ENCODE data around the gene TBX21.

TBX21 gene

GRCh38 chr17:47694581-47695428, 38.2 kb upstream of the TBX21 start:
- no peak for DNase-seq (ENCODE audit: low read depth)
- TF ChIP-seq CTCF (IDR thresholded peaks at IDR 0.05; ENCODE audit: insufficient read depth, low read depth, low read length, missing control alignments) = no peak
- peak overlapping the region; percentile 48 for H3K4me3 ChIP-seq (ENCODE audit: low read depth, low read length)

- no peak for DNase-seq (ENCODE audit: low read depth)
- no peak for TF ChIP-seq CTCF (IDR thresholded peaks at IDR 0.05; ENCODE audit: insufficient read depth, low read depth, low read length, missing control alignments)
- no peak overlapping the region for H3K4me3 ChIP-seq (ENCODE audit: low read depth, low read length)
Observed at GRCh38 chr17:47695429-47696376, 37.3 kb upstream of the TBX21 start.

- DNase-seq (ENCODE audit: low read depth) = no peak
- no peak for TF ChIP-seq CTCF (IDR thresholded peaks at IDR 0.05; ENCODE audit: insufficient read depth, low read depth, low read length, missing control alignments)
- no peak overlapping the region for H3K4me3 ChIP-seq (ENCODE audit: low read depth, low read length)
Observed at GRCh38 chr17:47696717-47697642, 36.1 kb upstream of the TBX21 start.

- no peak for TF ChIP-seq CTCF (IDR thresholded peaks at IDR 0.05; ENCODE audit: insufficient read depth, low read depth, low read length, missing control alignments)
- no peak for DNase-seq (ENCODE audit: low read depth)
- H3K4me3 ChIP-seq (ENCODE audit: low read depth, low read length) = no peak overlapping the region
Observed at GRCh38 chr17:47697906-47698711, 34.9 kb upstream of the TBX21 start.

GRCh38 chr17:47698749-47699535, 34.1 kb upstream of the TBX21 start:
- H3K4me3 ChIP-seq (ENCODE audit: low read depth, low read length) = no peak overlapping the region
- peak; percentile 90 for TF ChIP-seq CTCF (IDR thresholded peaks at IDR 0.05; ENCODE audit: insufficient read depth, low read depth, low read length, missing control alignments)
- peak; percentile 68 for DNase-seq (ENCODE audit: low read depth)
